ENCODE data around the gene APLP2.

GRCh38 chr11:130042093-130042591 lies 27.6 kb upstream of the APLP2 start:
- no peak for TF ChIP-seq CTCF (IDR thresholded peaks at IDR 0.05)
- TF ChIP-seq POLR2A (IDR thresholded peaks at IDR 0.05), result no peak
